Hepatocyte (in vitro differentiated cells): Measurements from ENCODE around the gene CPED1.

Experiments
- EZH2 ChIP-seq: fragments of 200-600 bp; sonication (generic); IDR thresholded peaks from 2 replicates; pipeline ENCODE4 v1.6.1; 2016; ENCODE audit warnings: antibody characterized with exemption, mild to moderate bottlenecking, borderline replicate concordance
- TF ChIP-seq, protein P1 (sequence below): fragments of 200-600 bp; sonication (generic); IDR thresholded peaks from 2 replicates; pipeline ENCODE4 v1.5.1; 2016; ENCODE audit warnings: antibody characterized with exemption, mild to moderate bottlenecking; ENCODE audit not compliant: poor library complexity

GRCh38 chr7:121029302-121029701 is 40.8 kb downstream of the CPED1 start:
- TF ChIP-seq EZH2, result no peak
- TF ChIP-seq, protein P1, sequence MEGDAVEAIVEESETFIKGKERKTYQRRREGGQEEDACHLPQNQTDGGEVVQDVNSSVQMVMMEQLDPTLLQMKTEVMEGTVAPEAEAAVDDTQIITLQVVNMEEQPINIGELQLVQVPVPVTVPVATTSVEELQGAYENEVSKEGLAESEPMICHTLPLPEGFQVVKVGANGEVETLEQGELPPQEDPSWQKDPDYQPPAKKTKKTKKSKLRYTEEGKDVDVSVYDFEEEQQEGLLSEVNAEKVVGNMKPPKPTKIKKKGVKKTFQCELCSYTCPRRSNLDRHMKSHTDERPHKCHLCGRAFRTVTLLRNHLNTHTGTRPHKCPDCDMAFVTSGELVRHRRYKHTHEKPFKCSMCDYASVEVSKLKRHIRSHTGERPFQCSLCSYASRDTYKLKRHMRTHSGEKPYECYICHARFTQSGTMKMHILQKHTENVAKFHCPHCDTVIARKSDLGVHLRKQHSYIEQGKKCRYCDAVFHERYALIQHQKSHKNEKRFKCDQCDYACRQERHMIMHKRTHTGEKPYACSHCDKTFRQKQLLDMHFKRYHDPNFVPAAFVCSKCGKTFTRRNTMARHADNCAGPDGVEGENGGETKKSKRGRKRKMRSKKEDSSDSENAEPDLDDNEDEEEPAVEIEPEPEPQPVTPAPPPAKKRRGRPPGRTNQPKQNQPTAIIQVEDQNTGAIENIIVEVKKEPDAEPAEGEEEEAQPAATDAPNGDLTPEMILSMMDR, result no peak
